ENCODE results near the gene CD9.
"Not testable (repeated sequence)": the region's sequence is repeated elsewhere in the genome, so short reads cannot be mapped to it uniquely, and the experiment has no call there.

The CD9 gene

GRCh38 chr12:6203601-6204000 lies 3.4 kb downstream of the CD9 start:
- H3K9me3 Mint-ChIP-seq: no peaks in the 10 kb centered on the region
- DNase-seq (no peak), ATAC-seq (no peak)
- H3K27me3 Mint-ChIP-seq: peaks cover 66% of the 10 kb centered on the region
- H3K27ac Mint-ChIP-seq: no peak overlapping the region
- no peak overlapping the region for H3K4me3 Mint-ChIP-seq
- H3K4me1 Mint-ChIP-seq: peaks cover 45% of the 10 kb centered on the region

DNA sequence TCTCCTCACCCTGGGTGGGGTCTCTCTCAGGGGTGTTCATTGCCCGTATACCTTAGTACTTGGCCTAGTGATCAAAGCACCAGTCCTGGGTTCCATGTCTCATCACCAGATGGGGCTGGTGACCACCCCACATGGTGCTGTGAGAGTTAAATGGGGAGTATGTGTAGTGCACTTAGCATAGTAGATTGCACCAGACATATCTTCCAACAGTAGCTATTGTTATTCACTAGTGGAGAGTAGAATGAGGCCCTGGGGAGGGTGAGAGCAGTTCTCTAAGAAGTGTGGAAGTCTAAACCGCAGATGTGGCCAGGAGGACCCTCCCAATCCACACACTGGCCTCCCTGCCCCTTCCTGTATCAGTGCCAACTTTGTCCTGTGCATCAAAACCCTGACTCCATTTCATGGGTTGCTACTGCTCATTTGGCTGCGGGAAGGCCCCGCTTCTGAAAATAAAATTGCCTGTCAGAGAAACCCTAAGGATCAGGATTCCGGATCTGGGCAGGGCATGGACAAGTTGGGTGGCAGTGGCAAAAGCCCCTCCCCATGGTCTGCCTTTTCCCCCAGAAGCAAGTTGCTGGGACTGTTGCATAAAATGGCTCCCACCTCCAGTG lies 4.4 kb downstream of the CD9 start:
- Mint-ChIP-seq H3K27ac (no peak overlapping the region), H3K4me3 (no peak overlapping the region), H3K27me3 (peaks cover 61% of the 10 kb centered on the region), H3K9me3 (no peaks in the 10 kb centered on the region), H3K4me1 (peaks cover 35% of the 10 kb centered on the region)
- DNase-seq: no peak
- no peak for ATAC-seq

- Mint-ChIP-seq H3K4me3 (no peak overlapping the region), H3K27ac (no peak overlapping the region), H3K27me3 (peaks cover 61% of the 10 kb centered on the region), H3K4me1 (peaks cover 37% of the 10 kb centered on the region), H3K9me3 (no peaks in the 10 kb centered on the region)
- ATAC-seq (no peak), DNase-seq (no peak)
Measured at GRCh38 chr12:6205144-6205539, 4.9 kb downstream of the CD9 start.

DNA sequence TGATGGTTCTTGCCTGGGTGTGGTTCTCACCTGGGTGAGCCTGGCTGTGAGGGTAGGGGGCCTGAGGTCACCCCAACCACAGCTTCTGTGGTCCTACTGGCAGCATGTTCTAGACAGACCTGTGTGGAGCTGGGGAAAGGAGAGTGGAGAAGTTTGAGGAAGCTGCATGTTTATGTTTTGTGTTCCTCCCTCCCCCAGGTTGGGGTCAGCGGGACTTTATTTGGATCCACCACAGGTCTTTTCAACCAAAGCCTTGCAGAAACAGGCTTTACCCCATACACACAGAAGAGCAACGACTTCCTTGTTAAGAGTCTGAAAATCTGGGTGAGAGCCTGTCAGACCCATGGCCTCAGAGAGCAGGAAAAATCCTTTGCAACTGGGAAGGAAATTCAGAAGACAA lies 5.6 kb downstream of the CD9 start:
- Mint-ChIP-seq H3K9me3 (no peaks in the 10 kb centered on the region), H3K4me1 (peaks cover 40% of the 10 kb centered on the region), H3K27me3 (peaks cover 60% of the 10 kb centered on the region), H3K27ac (peak overlapping the region in 1 of 2 donors; percentile 87), H3K4me3 (no peak overlapping the region)
- no peak for ATAC-seq
- DNase-seq: no peak

DNA sequence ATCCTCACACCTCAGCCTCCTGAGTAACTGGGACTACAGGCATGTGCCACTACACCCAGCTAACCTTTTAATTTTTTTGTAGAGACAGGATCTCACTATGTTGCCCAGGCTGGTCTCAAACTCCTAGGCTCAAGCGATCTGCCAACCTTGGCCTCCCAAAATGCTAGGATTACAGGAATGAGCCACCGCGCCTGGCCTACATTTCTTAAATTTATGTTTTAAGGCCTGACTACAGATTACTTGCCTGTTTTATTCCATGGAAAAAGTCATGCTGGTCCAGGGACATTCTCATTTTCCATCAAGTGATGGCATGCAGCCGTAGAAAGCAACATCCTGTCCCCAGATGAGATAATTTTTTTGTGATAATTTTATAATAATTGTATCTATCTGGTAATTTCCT lies 6.1 kb downstream of the CD9 start:
- Mint-ChIP-seq H3K4me3 (no peak overlapping the region), H3K4me1 (peaks cover 34% of the 10 kb centered on the region), H3K27ac (no peak overlapping the region), H3K9me3 (no peaks in the 10 kb centered on the region), H3K27me3 (peaks cover 54% of the 10 kb centered on the region)
- ATAC-seq (no peak), DNase-seq (no peak)

GRCh38 chr12:6207259-6207925 lies 7.2 kb downstream of the CD9 start:
- no peak overlapping the region for H3K27ac Mint-ChIP-seq

GRCh38 chr12:6208130-6208529 lies 7.9 kb downstream of the CD9 start:
- Mint-ChIP-seq H3K27me3 (peaks cover 37% of the 10 kb centered on the region), H3K4me1 (peaks cover 29% of the 10 kb centered on the region), H3K9me3 (no peaks in the 10 kb centered on the region), H3K4me3 (no peak overlapping the region), H3K27ac (no peak overlapping the region)
- no peak for ATAC-seq
- no peak for DNase-seq

More at GRCh38 chr12:6207259-6207925, 7.2 kb downstream of the CD9 start:
- Mint-ChIP-seq H3K4me1 (peaks cover 30% of the 10 kb centered on the region), H3K27me3 (peaks cover 44% of the 10 kb centered on the region), H3K9me3 (no peaks in the 10 kb centered on the region), H3K4me3 (no peak overlapping the region)
- no peak for DNase-seq
- ATAC-seq: no peak

DNA sequence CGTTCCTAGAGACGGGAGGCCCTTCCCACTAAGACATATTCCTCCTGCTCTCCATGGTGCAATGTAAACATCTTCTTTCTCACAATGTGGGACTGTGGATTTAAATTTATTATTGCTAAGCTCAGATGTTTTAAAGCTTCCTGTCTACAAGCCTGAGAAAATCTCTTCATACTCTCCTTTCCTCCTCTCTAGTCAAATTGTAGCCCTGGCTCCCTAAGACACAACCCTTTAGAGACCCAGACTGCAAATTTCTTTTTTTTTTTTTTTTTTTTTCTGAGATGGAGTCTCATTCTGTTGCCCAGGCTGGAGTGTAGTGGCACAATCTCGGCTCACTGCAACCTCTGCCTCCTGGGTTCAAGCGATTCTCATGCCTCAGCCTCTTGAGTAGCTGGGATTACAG lies 9.2 kb downstream of the CD9 start:
- not testable (repeated sequence) for DNase-seq, H3K9me3 Mint-ChIP-seq, H3K4me3 Mint-ChIP-seq, H3K27ac Mint-ChIP-seq, ATAC-seq
- Mint-ChIP-seq H3K27me3 (peaks cover 26% of the 10 kb centered on the region), H3K4me1 (peaks cover 29% of the 10 kb centered on the region)

- no peak overlapping the region for H3K4me3 Mint-ChIP-seq
- H3K4me1 Mint-ChIP-seq: peaks cover 28% of the 10 kb centered on the region
- DNase-seq (no peak), ATAC-seq (no peak)
- H3K27me3 Mint-ChIP-seq: peaks cover 11% of the 10 kb centered on the region
- no peak overlapping the region for H3K27ac Mint-ChIP-seq
- H3K9me3 Mint-ChIP-seq: no peaks in the 10 kb centered on the region
Measured at GRCh38 chr12:6211421-6211869, 11.2 kb downstream of the CD9 start.

DNA sequence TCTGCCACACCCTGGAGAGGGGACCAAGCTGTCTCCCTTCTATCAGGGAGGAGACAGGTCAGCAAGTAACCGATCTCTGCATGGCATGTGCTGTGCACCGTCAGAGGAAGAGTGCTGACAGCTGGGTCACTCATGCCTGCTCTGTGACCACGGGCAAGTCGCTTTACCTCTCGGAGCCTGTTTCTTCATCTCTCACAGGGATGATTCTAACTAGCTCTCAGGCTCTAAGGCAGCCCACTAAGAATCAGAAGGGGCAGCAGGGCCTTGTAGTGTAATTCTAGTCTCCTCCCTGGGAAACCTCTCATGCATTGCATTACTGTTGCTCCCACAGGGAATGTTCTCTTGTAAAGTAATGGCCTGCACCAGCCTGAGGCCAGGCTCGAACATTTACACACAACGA lies 11.9 kb downstream of the CD9 start:
- no peaks in the 10 kb centered on the region for H3K9me3 Mint-ChIP-seq
- DNase-seq: no peak
- no peak for ATAC-seq
- H3K27ac Mint-ChIP-seq: no peak overlapping the region
- H3K4me1 Mint-ChIP-seq: peaks cover 33% of the 10 kb centered on the region
- H3K27me3 Mint-ChIP-seq: peaks cover 5% of the 10 kb centered on the region
- H3K4me3 Mint-ChIP-seq: no peak overlapping the region

- ATAC-seq (no peak), DNase-seq (no peak)
- no peak overlapping the region for H3K4me3 Mint-ChIP-seq
- no peaks in the 10 kb centered on the region for H3K27me3 Mint-ChIP-seq
- peaks cover 48% of the 10 kb centered on the region for H3K4me1 Mint-ChIP-seq
- H3K9me3 Mint-ChIP-seq: no peaks in the 10 kb centered on the region
- H3K27ac Mint-ChIP-seq: no peak overlapping the region
Measured at GRCh38 chr12:6213969-6214368, 13.8 kb downstream of the CD9 start.

GRCh38 chr12:6214633-6215032 lies 14.4 kb downstream of the CD9 start:
- Mint-ChIP-seq H3K4me1 (peaks cover 50% of the 10 kb centered on the region), H3K4me3 (no peak overlapping the region), H3K27me3 (no peaks in the 10 kb centered on the region), H3K27ac (peak overlapping the region in 1 of 2 donors; percentile 19), H3K9me3 (no peaks in the 10 kb centered on the region)
- DNase-seq: no peak
- no peak for ATAC-seq

DNA sequence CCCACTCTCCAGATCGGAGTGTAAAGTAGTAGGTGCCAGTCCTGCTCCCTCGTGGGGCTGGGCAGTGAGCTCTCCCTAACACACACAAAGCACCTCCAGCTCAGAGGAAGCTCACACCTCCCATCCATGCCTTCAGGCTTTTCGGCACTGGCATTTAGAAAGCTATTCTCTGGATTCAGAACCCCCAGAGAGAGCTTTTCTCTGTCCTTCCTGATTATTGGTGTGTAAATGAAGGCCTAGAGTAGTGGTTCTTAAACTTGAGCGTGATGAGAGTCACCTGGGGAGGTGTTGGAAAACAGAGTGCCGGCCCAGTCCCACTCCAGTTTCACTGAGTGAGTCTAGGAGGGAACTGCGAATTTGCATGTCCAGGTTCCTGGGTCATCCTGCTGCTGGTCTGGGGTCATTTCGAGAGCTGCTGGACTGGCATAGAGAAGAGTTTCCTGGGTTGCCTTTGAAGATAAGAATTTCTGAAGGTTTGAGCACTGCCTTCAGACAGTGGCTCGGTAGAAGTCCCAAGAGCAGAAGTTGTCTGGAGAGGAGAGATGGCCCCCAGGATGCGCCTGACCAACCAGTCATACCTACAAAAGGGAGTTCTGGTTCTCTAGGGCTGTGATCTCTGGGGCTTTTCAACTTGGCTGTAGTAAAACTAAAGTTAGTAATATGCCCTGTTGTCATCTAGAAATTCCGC lies 15.1 kb downstream of the CD9 start:
- Mint-ChIP-seq H3K27me3 (no peaks in the 10 kb centered on the region), H3K27ac (peak overlapping the region in 1 of 2 donors; percentile 53), H3K9me3 (no peaks in the 10 kb centered on the region), H3K4me1 (peaks cover 50% of the 10 kb centered on the region), H3K4me3 (no peak overlapping the region)
- DNase-seq (no peak), ATAC-seq (no peak)

DNA sequence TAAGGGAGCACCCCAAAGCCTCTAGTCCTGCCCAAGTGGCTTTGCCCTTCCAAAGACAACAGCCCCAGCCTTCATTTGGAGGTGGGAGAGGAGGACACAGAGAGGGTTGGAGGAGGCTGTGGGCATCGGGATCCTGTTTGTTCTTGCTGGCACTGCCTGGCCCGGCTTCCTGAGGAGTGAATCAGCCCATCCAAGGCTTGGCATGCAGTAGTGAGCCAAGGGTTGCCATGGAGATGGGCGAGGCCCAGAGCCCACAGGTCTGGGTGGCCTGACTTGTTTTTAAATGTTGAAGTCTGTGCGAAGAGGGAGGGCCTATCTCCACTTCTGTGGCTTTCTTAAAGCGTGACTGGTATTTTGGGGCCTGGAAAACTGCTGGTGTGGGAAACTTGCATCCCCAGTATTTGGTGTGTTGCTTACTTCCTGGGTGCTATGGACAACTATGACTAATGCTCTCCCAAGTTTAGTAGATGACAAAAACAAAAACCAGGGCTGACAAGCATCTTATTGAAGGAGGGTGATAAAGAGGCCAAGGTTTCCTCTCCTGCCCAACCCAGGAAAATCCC lies 15.8 kb downstream of the CD9 start:
- H3K27me3 Mint-ChIP-seq: no peaks in the 10 kb centered on the region
- DNase-seq (no peak), ATAC-seq (peak; percentile 39)
- H3K9me3 Mint-ChIP-seq: no peaks in the 10 kb centered on the region
- no peak overlapping the region for H3K4me3 Mint-ChIP-seq
- peak overlapping the region in 1 of 2 donors; percentile 53 for H3K27ac Mint-ChIP-seq
- peaks cover 49% of the 10 kb centered on the region for H3K4me1 Mint-ChIP-seq

- Mint-ChIP-seq H3K4me1 (peaks cover 49% of the 10 kb centered on the region), H3K27me3 (no peaks in the 10 kb centered on the region), H3K27ac (peak overlapping the region; percentile 21), H3K4me3 (no peak overlapping the region), H3K9me3 (no peaks in the 10 kb centered on the region)
- ATAC-seq (no peak), DNase-seq (no peak)
Measured at GRCh38 chr12:6216581-6216980, 16.4 kb downstream of the CD9 start.

GRCh38 chr12:6218347-6218925 lies 18.2 kb downstream of the CD9 start:
- H3K9me3 Mint-ChIP-seq: no peaks in the 10 kb centered on the region
- ATAC-seq: no peak
- H3K27me3 Mint-ChIP-seq: no peaks in the 10 kb centered on the region
- H3K27ac Mint-ChIP-seq: no peak overlapping the region
- peak overlapping the region; percentile 1 to 51 for H3K4me3 Mint-ChIP-seq
- DNase-seq: no peak
- H3K4me1 Mint-ChIP-seq: peaks cover 42% of the 10 kb centered on the region

All from stimulated activated naive CD8-positive, alpha-beta T cell treated with anti-CD3 and anti-CD28 coated beads, Interleukin-15, amount 100 ng/mL, for 72 hours (primary cell).